Stimulated activated CD8-positive, alpha-beta memory T cell treated with anti-CD3 and anti-CD28 coated beads, Interleukin-7, amount 100 ng/mL, for 24 hours (primary cell): ENCODE measurements around the gene ASIC4.

Experiments used
- DNase-seq: peaks from one replicate; pipeline ENCODE4 v3.0.0-alpha.2; 2020; ENCODE audit warnings: low read depth

ASIC4 gene

GRCh38 chr2:219514836-219515235 is 554 bp downstream of the ASIC4 start:
- no peak for DNase-seq

GRCh38 chr2:219515874-219516629 is 1.8 kb downstream of the ASIC4 start:
- no peak for DNase-seq

GRCh38 chr2:219516888-219517287 is 2.6 kb downstream of the ASIC4 start:
- DNase-seq, result no peak

- no peak for DNase-seq
These were observed 3.9 kb downstream of the ASIC4 start for GRCh38 chr2:219517954-219518778.

DNA sequence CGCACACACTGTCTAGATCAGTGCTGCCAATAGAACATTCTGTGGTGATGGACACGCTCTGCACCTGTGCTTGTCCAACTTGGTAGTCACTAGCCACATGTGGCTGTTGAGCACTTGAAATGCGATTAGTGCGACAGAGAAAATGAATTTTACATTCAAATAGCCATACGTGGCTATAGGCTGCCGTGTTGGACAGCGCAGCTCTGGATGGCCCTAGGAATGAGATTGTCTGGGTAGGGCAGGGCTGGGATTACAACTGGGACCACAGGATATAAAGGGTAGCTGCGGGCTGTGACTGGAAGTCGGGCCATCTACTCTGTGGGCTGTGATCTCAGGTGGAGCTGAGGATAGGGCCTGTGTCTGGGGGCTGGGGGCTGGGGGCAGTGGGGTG is 5.2 kb downstream of the ASIC4 start:
- no peak for DNase-seq

DNA sequence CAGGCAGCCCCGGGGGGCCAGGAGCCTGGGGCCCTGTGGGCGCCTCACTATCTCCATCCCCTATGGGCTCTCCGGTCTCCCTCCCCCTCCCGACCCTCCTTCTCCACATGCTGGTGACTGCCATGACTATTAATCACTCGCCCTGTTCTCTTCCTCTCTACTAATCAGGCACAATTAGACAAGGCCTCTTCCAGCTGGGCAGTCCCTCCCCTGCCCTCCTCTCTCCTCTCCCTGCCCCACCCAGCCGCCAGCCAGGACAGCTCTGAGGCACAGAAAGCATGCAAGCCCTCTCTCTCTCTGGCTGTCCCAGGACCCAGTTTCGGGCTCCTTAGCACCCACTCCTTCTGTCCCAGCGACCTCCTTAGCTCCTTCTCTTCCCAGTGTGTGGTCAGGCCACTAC is 5.8 kb downstream of the ASIC4 start:
- DNase-seq, result no peak

- no peak for DNase-seq
These were observed 7.0 kb downstream of the ASIC4 start for GRCh38 chr2:219521066-219521880.

DNA sequence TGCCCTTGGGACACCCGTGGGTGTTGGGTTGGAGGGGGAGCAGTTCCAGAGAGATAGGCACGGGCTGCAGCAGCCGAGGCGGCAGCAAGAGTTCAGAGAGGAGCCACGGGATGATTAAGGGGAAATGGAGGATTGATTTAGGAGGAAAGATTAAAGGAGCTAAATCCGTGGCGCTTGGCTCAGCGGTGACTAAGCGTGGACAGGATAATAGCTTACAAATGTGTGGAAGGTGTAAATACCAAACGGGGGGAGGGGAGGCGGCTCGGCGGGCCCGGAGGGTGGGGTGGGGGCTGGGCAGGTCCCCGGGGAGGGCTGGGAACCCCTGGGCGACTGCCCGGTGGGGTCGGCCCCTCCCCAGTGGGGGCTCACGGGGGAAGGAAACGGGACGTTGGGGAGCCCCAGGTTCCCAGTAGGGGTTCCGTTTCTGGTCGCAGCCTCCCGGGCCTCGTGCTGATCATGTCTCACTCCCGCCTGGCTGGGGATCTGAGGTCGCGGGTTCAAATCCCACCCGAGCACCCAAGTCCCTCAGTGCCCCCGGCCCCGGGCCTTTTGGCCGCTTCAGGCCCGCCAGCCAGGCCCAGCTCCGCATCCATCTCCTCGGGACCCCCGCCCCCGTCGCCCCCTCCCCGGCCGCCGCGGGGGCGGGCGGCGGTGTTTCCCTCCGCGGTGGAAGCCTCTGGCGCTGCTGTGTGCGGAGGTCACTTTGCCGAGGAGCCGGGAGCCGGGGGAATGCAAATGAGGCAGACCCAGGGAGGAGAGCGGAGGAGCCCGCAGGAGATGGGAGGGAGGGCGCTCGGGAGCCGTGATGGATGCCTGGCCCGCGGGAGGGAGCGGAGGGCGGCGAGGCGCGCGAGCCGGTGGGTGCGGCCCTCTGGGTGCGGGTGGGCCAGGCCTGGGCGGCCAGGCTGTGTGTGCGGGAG is 8.1 kb downstream of the ASIC4 start:
- no peak for DNase-seq

GRCh38 chr2:219523031-219523671 is 8.9 kb downstream of the ASIC4 start:
- no peak for DNase-seq

GRCh38 chr2:219524817-219525216 is 10.5 kb downstream of the ASIC4 start:
- no peak for DNase-seq

DNA sequence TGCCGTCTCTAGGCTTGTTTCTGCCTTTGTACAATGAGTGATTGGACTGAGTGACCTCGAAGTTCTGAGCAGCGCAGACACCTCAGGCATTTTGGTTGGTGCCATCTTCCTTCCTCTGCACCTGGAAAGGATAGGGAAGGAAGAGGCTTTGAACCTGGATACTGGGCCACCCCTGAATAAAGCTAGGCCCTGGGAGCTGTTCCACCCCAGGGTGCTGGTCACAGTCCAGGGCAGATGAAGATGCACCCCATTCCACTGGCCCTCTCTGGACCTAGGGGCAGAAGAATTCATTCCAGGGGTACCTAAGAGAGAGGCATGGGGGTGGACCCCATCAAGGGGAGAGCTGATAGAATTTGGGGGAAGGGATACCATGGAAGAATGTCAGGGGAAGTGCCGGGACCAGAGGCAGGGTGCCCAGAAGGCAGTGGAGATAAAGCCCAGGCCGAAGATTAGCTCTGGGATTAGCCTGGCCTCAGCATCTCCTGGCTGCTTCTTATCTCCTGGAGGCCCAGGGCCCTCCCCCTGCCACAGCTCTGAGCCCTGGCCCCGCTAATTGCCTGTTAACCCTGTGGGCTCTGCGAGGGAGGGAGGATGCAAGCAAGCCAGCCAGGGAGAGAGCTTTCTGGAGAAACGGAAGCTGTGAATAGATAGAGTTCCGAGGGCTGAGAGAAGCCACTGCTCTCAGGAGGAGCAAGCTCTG is 11.4 kb downstream of the ASIC4 start:
- no peak for DNase-seq

DNA sequence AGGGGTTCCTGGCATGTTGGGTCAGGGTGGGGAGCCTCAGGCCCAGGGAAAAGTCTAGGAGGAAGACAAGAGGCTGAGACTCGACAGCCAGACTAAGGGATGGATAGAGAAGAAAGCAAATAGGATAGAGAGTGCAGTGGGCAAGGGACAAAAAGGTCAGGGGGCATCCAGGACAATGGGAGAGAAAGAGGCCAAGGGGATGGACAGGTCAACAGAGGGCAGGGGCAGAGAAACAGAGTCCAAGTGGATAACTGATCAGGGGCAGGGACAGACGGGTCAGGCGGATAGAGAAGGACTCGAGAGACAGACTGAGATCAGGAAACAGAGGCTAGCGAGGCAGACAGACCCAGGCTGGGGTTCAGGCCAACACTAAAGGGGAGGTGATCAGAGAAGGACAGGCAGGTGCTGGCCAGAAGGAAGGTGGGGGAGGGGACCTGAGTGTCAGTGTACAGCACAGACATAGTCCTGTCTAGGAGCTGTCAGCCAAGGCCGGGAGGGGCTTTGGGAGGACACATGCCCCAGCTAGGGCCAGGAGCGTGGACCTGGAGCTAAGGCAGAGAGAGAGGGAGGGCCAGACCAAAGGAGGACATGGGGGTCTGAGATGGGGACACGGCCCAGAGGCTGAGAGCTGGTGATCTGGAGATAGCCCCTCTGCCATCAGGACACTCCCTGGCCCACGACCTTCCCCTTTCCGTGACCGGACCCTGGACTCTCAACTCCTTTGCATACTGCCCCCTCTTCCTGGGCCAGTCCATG is 12.2 kb downstream of the ASIC4 start:
- no peak for DNase-seq

DNA sequence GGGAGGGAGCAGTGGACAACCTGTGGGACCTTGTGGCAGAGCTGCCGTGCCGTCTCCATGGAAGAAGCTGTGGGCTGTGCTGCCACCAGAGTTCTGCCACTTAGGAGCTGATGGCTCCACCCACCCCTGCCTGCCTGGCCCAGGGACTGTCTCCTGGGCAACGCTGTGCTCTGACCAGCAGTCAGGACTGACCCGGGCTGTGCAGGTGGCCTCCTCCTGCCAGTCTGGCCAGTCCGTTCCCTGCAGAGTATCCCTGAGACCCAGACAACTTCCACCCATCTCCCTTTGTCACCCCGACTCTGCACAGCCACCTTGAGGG is 12.8 kb downstream of the ASIC4 start:
- no peak for DNase-seq

DNA sequence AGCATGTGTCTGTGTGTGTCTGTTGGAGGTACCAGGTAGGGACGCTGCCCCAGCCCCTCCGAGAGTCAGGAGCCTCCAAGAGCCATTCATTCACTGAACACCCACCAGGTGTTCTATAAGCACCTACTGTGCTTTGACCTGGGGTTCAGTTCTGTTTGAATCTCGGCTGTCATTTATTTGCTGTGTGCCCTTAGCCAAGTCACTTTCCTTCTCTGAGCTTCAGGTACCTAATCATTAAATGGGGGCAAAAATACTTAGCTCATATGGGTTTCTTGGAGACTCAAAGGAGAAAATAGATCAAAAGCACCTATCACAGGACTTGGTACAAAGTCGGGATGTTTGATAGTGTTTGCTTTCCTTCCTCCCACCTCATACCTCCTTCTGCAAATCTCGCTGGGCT is 13.2 kb downstream of the ASIC4 start:
- DNase-seq, result no peak

DNA sequence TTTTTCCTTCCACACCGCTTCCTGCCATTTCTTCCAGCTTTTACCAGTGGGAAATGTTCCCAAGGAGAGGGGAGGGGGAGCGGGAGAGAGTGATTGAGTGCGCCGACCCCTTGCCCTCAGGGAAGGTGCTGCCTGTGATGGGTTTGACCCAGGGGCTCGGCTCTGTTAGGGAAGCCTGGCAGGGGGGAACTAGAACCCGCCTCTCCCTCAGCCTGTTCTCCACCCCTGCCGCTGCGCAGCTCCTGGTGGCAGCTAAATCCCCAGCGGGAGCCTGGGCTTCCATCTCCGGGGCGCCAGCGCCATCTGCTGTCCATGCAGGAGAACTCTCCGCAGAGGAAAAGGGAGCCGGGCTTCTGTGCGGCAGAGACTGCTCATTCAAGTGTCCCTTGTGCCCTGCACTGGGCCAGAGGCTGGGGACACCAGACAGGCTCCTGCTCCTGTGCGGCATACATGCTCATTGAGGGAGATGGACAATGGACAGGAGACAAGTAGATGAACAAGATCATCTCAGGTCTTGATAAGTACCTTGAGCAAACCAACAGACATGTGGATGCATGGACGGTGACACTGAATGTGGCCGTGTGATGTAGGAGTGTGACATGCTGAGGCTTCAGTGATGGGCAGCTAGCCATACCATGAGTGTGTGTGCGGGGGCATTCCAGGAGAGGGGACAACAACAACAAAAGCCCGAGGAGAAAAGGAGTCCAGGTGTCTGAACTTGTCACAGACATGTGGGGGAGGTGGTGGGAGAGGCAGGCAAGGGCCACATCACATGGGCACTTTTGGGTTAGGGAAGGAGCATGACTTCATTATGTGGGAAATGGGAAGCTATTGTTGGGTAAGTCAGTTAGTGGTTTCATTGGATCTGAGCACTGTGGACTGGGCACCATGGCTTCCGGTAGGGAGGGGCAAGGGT is 16.0 kb downstream of the ASIC4 start:
- DNase-seq, result peak; percentile 71

DNA sequence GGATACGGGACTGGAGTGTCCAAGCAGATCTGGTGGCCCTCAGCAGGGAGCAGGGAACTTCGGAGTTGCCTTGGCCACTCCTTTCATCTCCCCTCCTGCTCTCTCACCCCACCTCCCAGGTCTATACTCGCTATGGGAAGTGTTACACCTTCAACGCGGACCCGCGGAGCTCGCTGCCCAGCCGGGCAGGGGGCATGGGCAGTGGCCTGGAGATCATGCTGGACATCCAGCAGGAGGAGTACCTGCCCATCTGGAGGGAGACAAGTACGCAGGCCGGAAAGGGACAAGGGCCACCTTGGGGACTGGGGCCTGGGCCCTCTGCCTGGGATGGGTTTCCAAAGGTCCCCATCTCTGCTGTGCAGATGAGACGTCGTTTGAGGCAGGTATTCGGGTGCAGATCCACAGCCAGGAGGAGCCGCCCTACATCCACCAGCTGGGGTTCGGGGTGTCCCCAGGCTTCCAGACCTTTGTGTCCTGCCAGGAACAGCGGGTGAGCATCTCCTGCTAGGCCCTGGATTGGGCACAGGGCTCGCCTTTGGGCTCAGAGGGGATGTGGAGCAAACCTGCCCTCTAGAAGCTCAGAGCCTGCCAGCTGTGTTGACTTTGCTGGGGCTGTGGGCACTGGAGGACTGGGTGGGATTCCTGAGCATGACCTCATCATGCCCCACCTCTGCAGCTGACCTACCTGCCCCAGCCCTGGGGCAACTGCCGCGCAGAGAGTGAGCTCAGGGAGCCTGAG is 17.5 kb downstream of the ASIC4 start:
- DNase-seq, result no peak

- no peak for DNase-seq
These were observed 18.0 kb downstream of the ASIC4 start for GRCh38 chr2:219532378-219532649.

DNA sequence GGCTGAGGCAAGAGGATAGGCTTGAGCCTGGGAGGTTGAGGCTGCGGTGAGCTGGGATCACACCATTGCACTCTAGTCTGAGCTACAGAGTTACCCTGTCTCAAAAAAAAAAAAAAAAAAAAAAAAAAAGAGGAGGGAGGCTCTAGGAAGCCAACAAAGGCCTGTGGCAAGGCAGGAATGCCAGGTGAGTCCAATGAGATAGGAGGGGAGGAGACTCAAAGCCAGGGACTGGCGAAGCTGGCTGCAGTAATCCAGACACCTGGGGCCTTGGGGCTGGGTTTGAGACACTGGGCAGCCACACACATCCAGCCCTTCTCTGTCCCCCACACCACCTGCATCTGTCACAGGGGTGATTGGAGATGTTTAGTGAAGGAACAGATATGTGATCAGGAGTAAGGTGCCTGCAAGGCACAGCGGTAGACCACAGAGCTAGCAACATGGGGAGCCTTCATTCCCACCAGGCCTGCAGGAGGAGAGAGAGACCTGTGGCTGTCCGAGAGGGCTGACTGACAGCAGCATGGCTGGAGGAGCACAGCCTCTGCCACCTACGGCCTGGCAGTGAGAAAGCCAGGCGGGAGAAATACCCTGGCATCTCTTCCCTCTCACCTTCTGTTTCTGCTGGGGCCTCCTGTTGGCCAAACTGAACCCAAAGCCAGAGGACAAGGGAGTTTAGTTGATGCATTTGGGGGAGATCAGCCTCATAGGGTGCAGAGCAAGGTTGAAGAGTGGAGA is 19.8 kb downstream of the ASIC4 start:
- no peak for DNase-seq
